ENCODE results near the gene SSH2. TPM values are rescaled to one million over a fixed set of nuclear protein-coding genes. Genes with fewer than 3 reads are reported as not detected.
"Not testable (repeated sequence)": the region's sequence is repeated elsewhere in the genome, so short reads cannot be mapped to it uniquely, and the experiment has no call there.

SSH2 gene
- total RNA-seq, 4 donors from 2014 or later = 20.7 to 31.1 (median 23.1) TPM

DNA sequence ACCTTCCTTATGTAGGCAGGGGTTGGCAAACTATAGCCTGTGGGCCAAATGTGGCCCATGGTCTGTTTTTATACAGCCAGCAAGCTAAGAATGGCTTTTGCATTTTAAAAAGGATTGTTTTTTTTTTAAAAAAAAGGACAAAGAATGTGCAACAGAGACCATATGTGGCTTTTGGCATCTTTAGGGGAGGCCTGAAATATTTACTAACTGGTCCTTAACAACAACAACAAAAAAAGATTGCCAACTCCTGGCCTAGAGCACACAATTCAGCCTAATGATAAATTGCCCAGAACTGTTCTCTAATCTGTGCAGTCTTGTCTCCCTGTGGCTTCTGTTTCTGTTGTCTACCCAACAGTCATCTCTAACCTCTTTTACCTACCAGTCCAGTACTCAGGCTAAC, 67.1 kb downstream of the SSH2 start:
- peaks cover 0 to 15% (median 0%) of the 10 kb centered on the region in 4 donors for H3K4me1 ChIP-seq
- intact Hi-C loops (cut with DNase I) = no loop called here
- no peak overlapping the region for H3K4me3 ChIP-seq
- H3K36me3 ChIP-seq = no peaks in the 10 kb centered on the region
- H3K27ac ChIP-seq (replicated peaks in 1 of 4) = no peak overlapping the region
- H3K9me3 ChIP-seq = no peaks in the 10 kb centered on the region
- H3K27me3 ChIP-seq = no peaks in the 10 kb centered on the region
- no peak for DNase-seq (ENCODE audit: extremely low spot score)
- no peak for TF ChIP-seq POLR2AphosphoS5 (IDR thresholded peaks at IDR 0.05)
- TF ChIP-seq CTCF (IDR thresholded peaks at IDR 0.05) = no peak
- TF ChIP-seq EP300 (IDR thresholded peaks at IDR 0.05) = no peak
- TF ChIP-seq POLR2A (IDR thresholded peaks at IDR 0.05; ENCODE audit: low read depth) = no peak

- H3K9me3 ChIP-seq = no peaks in the 10 kb centered on the region
- H3K27me3 ChIP-seq = no peaks in the 10 kb centered on the region
- H3K4me3 ChIP-seq = no peak overlapping the region
- peaks cover 0 to 8% (median 0%) of the 10 kb centered on the region in 4 donors for H3K4me1 ChIP-seq
- intact Hi-C loops (cut with DNase I) = no loop called here
- H3K36me3 ChIP-seq = no peaks in the 10 kb centered on the region
- DNase-seq (ENCODE audit: extremely low spot score) = no peak
- no peak overlapping the region for H3K27ac ChIP-seq (replicated peaks in 1 of 4)
- no peak for TF ChIP-seq CTCF (IDR thresholded peaks at IDR 0.05)
- no peak for TF ChIP-seq POLR2A (IDR thresholded peaks at IDR 0.05; ENCODE audit: low read depth)
- no peak for TF ChIP-seq POLR2AphosphoS5 (IDR thresholded peaks at IDR 0.05)
- TF ChIP-seq EP300 (IDR thresholded peaks at IDR 0.05) = no peak
Observed at GRCh38 chr17:29862127-29862526, 67.9 kb downstream of the SSH2 start.

GRCh38 chr17:29859445-29859844, 70.6 kb downstream of the SSH2 start:
- H3K36me3 ChIP-seq; DNase-seq (ENCODE audit: extremely low spot score); H3K27ac ChIP-seq (replicated peaks in 1 of 4); H3K27me3 ChIP-seq; H3K4me3 ChIP-seq; H3K9me3 ChIP-seq; intact Hi-C loops (cut with DNase I); H3K4me1 ChIP-seq: not testable (repeated sequence)
- WGBS = 98% methylated on average over 4 of the region's 4 CpGs

DNA sequence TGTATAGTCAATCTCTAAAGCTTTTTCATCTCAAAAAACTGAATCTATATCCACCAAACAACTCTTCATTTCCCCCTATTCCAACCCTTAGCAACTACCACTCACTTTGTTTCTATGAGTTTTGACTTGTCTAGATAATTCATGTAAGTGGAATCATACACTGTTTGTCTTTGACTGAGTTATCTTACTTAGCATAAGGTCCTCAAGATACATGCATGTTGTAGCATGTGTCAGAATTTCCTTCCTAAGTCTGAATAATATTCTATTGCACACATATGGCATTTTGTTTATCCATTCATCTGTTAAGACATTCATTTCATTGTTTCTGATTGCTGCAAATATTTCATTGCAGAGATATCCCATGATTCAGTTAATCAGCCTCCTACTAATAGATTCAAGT, 72.2 kb downstream of the SSH2 start:
- H3K36me3 ChIP-seq = no peaks in the 10 kb centered on the region

DNA sequence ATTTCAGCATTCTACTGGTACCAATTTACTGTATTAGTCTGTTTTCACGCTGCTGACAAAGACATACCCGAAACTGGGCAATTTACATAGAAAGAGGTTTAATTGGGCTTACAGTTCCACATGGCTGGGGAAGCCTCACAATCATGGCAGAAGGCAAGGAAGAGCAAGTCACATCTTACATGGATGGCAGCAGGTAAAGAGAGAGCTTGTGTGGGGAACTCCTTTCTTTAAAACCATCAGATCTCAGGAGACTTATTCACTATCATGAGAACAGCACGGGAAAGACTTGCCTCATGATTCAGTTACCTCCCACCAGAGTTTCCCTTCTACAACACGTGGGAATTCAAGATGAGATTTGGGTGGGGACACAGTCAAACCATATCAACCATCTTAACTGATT, 72.9 kb downstream of the SSH2 start:
- H3K27ac ChIP-seq (replicated peaks in 1 of 4); DNase-seq (ENCODE audit: extremely low spot score); H3K36me3 ChIP-seq; intact Hi-C loops (cut with DNase I); H3K27me3 ChIP-seq; H3K4me3 ChIP-seq; H3K9me3 ChIP-seq; H3K4me1 ChIP-seq: not testable (repeated sequence)
- 93% methylated on average over 4 of the region's 4 CpGs for WGBS

More for the DNA sequence above, 72.2 kb downstream of the SSH2 start:
- H3K9me3 ChIP-seq = no peaks in the 10 kb centered on the region
- no peak overlapping the region for H3K4me3 ChIP-seq
- H3K27me3 ChIP-seq = no peaks in the 10 kb centered on the region
- TF ChIP-seq POLR2A (IDR thresholded peaks at IDR 0.05; ENCODE audit: low read depth) (no peak), EP300 (IDR thresholded peaks at IDR 0.05) (no peak)
- H3K27ac ChIP-seq (replicated peaks in 1 of 4) = no peak overlapping the region
- DNase-seq (ENCODE audit: extremely low spot score) = no peak
- H3K4me1 ChIP-seq = peaks cover 0 to 6% (median 0%) of the 10 kb centered on the region in 4 donors
- intact Hi-C loops (cut with DNase I) = no loop called here

DNA sequence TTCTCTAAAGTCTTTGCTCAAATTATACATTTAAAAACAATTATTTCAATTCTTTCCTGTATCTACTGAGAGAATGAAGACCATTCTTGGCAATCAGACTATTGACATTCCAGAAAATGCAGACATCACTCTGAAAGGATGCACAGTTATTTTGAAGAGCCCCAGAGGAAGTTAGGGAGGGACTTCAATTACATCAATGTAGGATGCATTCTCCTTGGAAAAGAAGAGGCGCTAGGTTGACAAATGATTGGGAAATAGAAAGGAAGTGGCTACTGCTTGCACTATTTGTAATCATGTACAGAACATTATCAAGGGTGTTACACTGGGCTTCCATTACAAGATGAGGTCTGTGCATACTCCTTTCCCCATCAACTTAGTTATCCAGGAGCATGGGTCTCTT, 74.3 kb downstream of the SSH2 start:
- H3K27ac ChIP-seq (replicated peaks in 1 of 4) = no peak overlapping the region
- intact Hi-C loops (cut with DNase I) = no loop called here
- no peak overlapping the region for H3K4me3 ChIP-seq
- peaks cover 0 to 6% (median 0%) of the 10 kb centered on the region in 4 donors for H3K4me1 ChIP-seq
- no peak for DNase-seq (ENCODE audit: extremely low spot score)
- H3K36me3 ChIP-seq = no peaks in the 10 kb centered on the region
- TF ChIP-seq POLR2AphosphoS5 (IDR thresholded peaks at IDR 0.05) (no peak), EP300 (IDR thresholded peaks at IDR 0.05) (no peak), CTCF (IDR thresholded peaks at IDR 0.05) (no peak), POLR2A (IDR thresholded peaks at IDR 0.05; ENCODE audit: low read depth) (no peak)
- WGBS = 67% methylated on average over 1 of the region's 1 CpG
- no peaks in the 10 kb centered on the region for H3K9me3 ChIP-seq
- no peaks in the 10 kb centered on the region for H3K27me3 ChIP-seq
